Non-pigmented ciliary epithelial cell (primary cell): ENCODE results near the gene RPL36.
A peak's percentile ranks its signal among the peaks of the same experiment; 100 is the strongest.
"Not testable (repeated sequence)": the region's sequence is repeated elsewhere in the genome, so short reads cannot be mapped to it uniquely, and the experiment has no call there.

Source experiments
- DNase-seq: peaks from one replicate; pipeline ENCODE4 v3.0.0-alpha.2; 2010; ENCODE audit warnings: low read depth

The RPL36 gene

DNA sequence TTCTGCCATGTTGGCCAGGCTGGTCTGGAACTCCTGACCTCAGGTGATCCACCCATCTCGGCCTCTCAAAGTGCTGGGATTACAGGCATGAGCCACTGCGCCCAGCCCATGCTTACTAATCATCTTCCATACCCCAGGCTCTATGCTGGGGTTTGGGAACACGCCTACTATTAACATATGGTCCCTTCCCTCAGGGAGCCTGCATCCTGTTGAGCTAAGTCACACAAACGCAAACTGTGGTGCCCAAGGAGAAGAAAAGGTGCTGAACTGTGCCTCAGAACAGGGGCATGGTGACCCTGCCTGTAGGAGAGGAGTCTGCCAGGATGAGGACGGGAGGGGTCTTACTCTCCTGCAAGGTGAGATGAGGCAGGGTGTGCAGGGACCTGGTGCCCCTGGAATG lies 15.4 kb upstream of the RPL36 start:
- no peak for DNase-seq

DNA sequence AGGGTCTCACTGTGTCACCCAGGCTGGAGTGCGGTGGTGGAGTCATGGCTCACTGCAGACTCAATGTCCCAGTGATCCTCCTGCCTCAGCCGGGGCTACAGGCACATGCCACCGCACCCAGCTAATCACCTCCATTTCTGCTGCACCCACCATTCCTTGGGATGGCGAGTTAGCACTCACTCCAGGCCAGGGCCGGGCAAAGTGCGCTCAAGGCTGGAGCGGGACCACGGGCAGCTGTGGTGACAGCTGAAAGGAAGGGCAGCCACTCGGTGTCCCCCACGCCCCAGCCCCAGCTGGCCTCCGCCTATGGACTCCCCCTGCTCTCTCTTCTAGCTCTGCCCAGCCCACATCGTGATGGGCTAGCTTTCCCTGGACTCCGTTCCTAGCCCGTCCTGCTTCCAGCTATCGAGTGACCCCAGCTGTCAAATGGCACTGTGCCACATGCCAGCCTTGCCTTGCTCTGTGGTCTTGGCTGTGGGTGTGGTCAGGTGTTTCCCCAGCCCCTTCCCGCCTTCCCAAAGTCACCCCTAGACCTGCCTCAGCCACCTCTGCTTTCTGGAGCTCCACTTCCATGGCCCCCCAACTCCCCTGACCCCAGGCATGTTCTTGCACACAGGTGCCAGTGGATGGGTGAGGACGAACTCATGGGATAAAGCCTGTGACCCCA lies 13.9 kb upstream of the RPL36 start:
- no peak for DNase-seq

DNA sequence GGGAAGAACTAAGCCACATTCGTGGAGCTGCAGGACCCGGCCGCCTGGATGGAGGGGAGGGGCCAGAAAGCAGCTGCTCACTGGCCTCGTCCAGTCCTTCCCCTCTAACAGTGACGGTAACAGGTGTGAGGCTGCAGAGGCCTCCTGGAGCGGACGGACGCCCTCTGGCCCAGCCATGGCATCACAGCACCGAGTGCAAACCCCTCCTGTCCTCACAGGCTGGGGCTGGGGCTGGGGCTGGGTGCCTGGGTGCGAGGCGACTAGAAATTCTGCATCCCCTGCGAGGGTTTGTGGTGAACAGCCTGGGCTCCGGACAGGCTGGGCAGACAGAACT lies 13.4 kb upstream of the RPL36 start:
- DNase-seq = no peak

DNA sequence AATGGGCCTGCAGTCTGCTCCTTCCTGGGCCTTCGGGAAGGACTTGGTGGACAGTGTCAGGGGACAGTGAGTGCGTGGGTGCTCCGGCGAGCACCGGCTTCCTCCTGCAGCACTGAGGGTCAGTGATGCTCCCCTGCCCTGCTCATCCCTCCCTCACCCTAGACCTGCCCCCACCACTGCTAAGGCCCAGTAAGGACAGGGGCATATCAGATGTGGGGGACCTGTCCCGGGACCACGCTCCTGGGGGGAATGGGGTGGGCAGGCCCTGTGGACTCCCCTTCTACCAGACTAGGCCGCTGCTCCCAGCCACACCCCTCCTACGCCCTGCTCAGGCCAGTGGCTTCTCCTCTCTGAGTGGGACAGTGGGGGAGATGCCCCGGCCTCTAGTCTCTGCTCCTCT lies 13.0 kb upstream of the RPL36 start:
- no peak for DNase-seq

DNA sequence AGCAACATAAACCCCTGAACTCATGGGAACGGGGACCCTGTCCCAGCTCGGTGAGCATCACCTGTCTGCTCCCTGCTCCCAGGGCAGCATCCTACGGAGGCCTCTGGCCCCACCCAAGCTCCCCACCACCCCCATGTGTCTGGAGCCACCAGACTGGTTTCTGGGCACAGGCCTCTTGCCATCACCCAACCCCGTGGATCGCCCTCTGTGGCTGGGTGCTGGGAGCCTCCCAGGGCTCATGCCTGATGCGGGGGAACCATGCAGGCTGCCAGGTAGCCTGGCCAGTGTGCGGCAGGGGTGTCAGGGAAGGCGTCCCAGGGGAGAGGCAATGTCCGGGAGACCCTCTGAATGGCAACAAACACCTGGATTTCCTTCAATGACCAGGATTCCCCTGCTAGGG lies 12.5 kb upstream of the RPL36 start:
- no peak for DNase-seq

DNA sequence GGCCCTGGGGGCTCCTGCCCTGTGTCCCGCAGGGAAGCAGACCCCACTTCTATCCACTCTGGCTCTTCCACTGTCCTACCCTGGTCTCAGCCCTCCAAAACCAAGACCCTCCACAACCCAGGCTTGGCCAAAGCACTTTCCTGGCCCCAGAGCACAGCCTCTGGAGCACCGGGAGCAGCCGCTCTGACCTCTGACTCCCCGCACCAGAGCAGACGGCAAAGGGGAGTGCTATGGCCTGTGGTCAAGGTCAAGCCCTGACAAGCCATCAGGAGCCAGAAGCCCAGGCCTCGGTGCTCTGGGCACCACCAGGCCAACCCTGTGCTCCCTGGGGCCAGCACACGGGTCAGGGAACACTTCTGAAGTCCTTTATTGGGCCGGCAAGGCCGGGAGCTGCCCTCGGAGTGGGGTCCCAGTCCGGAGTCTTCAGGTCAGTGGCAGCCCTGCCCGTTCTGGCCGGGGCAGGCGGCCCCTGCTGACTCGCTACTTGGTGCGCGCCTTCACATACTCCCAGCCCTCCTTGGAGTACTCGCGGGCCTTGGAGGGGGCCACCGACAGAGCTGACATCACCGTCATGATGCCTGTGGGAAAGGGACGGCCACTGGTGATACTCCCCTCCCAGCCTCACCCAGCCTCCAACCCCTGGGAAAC lies 11.9 kb upstream of the RPL36 start:
- DNase-seq = no peak

DNA sequence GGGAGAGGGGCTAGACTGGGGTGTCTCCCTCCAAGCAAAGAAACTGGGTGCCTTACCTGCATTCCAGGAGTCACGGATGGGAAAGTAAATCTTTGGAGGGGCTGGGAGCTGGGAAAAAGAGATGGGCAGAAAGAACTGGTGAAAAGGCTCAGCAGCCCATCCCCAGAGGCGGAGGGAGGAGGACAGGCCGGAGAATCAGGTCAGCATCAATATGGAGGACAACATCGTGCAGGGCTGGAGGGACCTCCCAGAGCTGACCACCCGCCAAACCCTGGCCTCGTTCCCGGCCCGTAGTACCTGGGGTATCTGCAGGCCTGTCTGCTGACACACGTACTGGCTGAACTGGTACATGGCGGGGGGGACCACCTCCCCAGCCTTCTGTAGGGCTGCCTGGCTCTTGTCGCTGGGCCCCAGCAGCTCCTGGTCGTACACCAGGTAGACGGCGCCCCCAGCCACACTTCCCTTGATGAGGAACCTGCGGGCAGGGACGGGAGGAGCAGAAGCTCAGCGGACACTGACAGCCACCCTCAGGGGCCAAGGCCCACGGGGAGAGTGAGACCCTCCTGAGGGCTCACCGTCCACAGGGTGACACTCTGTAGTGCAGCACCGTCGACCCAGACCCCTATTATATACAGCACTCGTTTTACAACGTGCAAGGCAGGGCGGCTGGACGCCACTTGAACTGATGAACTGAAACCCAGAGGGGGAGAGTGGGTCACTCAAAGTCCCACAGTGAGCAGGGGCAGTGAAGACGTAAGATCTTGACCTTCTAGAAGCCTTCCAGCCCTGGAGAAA lies 10.6 kb upstream of the RPL36 start:
- DNase-seq = no peak

DNA sequence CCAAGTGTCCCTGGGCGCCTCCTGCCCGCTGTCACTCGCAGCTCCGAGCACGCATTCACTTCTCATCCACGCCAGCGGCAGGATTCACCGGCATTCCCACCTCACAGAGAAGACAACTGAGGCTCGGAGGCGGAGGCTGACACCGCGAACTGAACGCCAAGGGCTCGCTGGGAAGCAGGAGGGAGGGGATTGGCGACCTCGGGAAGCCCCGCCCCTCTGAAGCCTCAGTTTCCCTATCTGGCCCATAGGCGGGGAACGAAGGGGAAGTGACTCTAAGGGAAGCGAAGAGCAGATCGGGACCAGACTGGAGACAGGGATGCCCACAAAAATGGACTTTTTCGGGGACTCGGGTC lies 10.0 kb upstream of the RPL36 start:
- no peak for DNase-seq

DNA sequence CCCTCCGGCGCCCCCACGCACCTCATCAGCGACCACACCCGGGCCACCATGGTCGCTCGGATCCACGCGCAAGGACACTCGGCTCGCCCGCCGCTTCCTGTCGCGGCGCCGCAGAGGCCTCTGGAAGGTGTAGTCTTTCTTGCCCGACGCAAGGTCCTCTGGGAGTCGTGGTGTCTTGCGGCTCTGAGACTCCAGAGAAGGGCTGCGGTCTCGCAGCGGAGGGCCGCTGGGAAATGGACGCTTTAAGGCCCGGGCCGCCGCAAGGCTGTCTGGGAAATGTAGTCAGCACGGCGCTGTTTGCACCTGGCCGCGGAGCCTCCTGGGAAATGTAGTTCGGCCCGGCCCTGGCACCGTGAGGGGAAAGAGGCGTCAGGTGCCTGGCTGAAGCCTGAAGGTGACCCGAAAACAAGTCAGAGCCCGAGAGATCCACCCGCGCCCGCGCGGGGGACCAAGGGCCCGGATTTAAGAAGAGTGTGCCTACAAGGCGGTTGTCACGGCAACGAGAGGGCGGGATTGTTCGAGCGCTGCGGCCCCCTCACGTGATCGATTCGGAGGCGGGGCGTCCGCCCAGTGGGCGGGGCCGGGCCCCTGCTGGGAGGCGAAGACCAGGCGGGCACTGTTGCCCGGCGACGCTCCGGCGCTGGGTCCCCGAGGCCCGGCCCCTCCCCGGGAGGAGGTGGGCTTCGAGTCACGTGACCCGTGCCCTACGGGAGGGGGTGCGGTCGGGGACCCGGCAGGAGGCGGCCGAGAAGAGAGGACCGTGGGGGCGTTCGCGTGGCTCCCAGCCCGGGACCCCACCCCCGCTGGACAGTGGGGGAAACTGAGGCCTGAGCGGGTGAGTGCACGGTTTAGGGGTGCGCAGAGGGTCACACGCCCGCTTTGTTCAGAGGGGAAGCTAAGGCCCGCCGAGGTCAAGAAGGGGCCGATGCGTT lies 9.4 kb upstream of the RPL36 start, which contains the start of the genes HSD11B1L and MICOS13:
HSD11B1L (plus strand) TSS at position 591 of the 932 bp plus-strand sequence. CDS start 3,806 bp downstream, outside the sequence.
MICOS13 (minus strand) TSS at position 80 of the 932 bp plus-strand sequence; CDS start at position 50, 30 bp downstream.
- peak; percentile 94 for DNase-seq

DNA sequence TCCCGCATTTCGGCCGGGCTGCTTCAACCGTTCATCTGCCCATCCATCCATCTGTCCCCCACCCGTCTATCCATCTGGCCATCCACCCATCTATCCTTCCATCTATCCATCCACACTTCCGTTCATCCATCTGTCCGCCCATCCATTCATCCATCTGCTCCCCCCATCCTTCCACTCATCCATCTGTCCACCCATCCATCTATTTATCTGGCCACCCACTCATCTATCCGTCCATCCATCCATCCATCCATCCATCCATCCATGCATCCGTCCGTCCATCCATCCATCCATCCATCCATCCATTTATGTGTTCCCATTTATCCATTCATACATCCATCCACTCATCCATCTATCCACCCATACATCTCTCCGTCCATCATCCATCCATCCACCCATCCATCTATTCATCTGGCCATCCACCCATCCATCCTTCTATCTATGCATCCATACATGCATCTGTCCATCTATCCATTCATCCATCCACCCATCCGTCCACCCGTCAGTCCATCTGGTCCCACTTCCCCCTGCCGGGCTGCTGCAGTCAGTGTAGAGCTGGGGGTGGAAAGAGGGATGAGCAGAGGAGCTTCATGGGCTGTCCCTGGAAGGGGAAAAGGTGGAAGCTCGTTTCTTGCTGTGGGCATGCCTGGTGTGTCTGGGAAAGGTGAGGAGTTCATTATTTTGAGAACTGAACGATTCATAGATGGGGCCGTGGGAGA lies 8.5 kb upstream of the RPL36 start:
- no peak for DNase-seq

DNA sequence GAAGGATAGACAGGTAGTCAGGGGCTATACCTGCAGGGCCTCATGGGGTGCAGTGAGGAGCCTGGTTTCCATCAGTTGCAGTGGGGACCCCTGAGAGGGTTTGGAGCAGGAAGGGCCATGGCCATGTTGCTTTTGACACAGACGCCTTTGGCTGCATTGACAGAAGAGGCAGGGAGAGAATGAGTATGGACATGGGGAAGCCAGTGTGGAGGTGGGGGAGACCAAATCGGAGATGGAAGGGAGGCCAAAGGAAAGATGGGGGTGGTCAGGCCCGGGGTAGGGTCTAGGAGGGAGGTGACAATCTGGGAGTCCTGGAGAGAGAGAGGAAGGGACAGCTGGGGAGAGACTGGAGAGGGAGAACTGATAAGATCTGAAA lies 8.0 kb upstream of the RPL36 start:
- DNase-seq = no peak

DNA sequence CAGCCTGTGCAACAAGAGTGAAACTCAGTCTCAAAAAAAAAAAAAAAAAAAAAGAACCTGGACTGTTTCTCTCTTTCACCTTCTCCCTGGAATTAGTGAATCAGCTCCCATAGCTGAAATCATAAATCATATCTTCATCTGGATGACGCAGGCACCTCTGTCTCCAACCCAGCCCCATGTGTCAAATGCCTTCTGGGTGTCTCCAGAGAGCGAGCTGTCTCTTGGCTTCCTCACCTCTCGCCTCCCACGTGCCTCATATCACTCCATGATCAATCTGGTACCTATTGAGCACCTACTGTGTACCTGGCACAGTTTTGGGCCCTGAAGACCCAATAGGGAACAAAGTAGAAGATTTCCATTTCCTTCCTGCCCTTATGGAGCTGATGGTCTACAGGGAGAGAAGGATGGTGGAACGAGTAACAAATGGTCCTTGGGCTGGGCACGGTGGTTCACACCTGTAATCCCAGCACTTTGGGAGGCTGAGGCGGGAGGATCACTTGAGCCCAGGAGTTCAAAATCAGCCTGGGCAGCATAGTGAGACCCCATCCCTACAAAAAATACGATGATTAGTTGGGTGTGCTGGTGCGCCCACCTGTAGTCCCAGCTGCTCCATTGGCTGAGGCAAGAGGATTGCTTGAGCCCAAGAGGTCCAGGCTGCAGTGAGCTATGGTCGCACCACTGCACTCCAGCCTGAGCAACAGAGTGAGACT lies 6.8 kb upstream of the RPL36 start:
- no peak for DNase-seq

DNA sequence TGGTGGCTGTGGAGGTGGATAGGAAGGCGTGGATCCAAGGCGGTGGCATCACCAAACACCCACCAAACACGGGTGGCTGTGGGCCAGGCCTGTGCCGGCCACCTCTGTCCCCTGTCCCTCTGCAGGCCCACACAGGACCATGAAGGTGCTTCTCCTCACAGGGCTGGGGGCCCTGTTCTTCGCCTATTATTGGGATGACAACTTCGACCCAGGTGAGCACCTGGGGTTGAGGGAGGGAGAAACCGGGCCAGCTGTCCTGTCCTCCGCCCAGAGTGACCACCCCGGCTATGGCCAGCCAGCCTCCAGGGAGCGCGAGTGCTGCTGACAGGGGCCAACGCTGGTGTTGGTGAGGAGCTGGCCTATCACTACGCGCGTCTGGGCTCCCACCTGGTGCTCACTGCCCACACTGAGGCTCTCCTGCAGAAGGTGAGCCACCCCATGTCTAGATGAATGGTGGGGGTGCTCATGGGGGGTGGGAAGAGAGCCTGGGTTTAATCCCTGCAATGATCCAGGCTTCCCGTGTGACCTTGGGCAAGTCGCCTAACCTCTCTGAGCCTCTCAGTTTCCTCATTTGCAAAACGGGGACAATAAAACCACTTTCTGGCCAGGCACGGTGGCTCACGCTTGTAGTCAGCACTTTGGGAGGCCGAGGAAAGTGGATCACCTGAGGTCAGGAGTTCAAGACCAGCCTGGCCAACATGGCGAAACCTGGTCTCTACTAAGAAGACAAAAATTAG lies 5.2 kb upstream of the RPL36 start:
- DNase-seq = no peak

DNA sequence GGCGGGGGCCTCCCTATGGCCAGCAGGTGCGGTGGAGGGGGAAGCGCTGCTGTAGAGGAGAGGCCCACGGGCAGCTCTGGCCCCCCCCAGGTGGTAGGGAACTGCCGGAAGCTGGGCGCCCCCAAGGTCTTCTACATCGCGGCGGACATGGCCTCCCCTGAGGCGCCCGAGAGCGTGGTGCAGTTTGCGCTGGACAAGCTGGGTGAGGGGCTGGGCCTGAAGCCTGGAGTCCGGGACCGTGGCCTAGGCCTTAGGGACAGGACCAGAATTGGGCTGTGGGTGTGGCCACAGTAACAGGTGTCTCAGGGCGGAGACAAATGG lies 3.8 kb upstream of the RPL36 start:
- no peak for DNase-seq

DNA sequence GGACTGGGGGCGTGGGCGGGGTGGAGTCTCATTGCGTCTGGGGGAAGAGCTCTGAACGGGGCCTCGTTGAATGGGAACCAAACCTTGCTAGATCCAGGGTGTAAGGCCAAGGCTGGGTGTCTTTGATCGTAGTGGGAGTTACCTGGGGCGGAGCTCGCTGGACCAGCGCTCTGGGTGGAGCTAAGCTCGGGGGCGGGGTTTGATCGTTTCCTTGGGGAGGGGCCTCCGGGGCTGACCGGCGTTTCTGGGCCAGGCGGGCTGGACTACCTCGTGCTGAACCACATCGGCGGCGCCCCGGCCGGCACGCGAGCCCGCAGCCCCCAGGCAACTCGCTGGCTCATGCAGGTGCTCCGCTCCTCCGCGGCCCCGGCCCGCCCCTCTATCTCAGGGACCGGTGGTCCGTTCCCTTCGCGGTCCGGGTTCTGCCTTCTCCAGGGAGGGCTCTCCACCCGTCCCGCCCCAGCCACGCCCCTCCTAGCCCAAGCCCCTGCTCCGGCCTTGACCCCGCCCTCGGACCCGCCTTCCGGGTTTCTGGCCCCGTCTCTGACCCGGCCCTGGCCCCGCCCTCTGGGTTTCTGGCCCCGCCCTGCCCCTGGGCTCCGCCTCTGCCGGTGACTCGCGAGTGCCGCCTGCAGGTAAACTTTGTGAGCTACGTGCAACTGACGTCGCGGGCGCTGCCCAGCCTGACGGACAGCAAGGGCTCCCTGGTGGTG lies 3.3 kb upstream of the RPL36 start:
- DNase-seq = peak; percentile 52

DNA sequence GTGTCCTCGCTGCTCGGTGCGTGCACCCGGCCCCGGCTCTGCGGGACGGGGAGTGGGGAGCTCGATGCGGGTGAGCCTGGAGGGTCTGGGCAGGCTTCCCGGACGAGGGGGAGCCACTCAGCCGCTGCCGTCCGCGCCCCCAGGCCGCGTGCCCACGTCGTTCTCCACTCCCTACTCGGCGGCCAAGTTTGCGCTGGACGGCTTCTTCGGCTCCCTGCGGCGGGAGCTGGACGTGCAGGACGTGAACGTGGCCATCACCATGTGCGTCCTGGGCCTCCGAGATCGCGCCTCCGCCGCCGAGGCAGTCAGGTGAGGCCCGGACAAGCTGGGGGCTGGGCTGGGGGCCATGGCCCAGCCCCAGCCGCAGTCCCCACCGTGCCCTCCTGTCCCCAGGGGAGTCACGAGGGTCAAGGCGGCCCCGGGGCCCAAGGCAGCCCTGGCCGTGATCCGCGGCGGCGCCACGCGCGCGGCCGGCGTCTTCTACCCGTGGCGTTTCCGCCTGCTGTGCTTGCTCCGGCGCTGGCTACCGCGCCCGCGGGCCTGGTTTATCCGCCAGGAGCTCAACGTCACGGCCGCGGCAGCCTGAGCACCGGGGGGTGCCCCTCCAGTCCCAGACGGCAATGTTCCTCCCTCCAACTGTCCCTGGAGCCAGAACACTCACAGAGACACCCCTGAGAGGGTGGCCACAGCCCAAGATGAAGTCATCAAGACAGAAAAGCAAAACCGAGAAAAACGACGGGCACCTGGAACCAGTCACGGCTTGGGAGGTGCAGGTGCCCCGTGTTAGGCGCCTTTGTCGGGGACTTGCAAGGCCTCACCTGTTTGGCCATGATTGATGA lies 2.5 kb upstream of the RPL36 start:
- DNase-seq = no peak

DNA sequence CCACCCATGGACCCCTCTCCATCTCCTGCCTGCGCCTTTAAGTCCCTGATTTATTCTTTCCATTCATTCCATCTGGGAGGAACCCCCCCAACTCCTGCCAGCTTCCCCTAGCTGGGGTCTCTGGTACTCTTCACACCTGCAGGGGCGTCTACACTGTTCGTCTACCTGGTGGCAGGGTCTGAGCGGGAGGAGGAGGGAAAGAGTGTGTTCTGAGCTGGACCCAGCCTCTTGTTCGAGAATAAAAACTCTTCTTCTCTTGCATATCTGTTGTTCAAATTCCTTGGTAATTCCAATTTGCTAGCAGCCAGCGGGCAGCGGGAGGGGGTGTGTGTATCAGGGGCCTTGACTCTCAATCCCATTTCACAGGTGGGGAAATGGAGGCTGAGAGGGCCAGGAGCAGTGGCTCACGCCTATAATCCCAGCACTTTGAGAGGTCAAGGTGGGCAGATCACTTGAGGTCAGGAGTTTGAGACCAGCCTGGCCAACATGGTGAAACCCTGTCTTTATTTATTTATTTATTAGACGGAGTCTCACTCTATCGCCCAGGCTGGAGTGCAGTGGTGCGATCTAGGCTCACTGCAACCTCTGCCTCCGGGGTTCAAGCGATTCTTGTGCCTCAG lies 1.7 kb upstream of the RPL36 start:
- DNase-seq = not testable (repeated sequence)
